CD4-positive, CD25-positive, alpha-beta regulatory T cell (primary cell): ENCODE measurements around the gene YTHDC2. TPM values are rescaled to one million over a fixed set of nuclear protein-coding genes. Genes with fewer than 3 reads are reported as not detected.

Source experiments
- ATAC-seq, 2 donors: fragments of 150-1000 bp; cut with Tn5 transposase; one replicate each; pipeline ENCODE4 v1.10.0; 2021; ENCODE audit warnings: low read depth in 2 of 2, moderate number of reproducible peaks in 2 of 2, moderate library complexity in 1 of 2
- DNase-seq, 3 donors: peaks; one replicate each; pipeline versions ENCODE4 v3.0.0 to v3.0.0-alpha.2; 2012 to 2022; ENCODE audit warnings: mixed read lengths in 1 of 3
- H3K27ac ChIP-seq: one replicate; pipeline ENCODE4 v1.7.0; 2013; ENCODE audit warnings: mild to moderate bottlenecking, low read length; ENCODE audit not compliant: insufficient read depth, poor library complexity, severe bottlenecking
- H3K27me3 ChIP-seq: one replicate; pipeline ENCODE4 v1.7.0; 2013; ENCODE audit warnings: low read length; ENCODE audit not compliant: control insufficient read depth, insufficient read depth
- H3K36me3 ChIP-seq: one replicate; pipeline ENCODE4 v1.7.0; 2013; ENCODE audit warnings: mild to moderate bottlenecking, low read length, moderate library complexity; ENCODE audit not compliant: control insufficient read depth, insufficient read depth
- H3K4me1 ChIP-seq: 2 replicates; pipeline ENCODE4 v1.7.0; 2013; ENCODE audit warnings: mild to moderate bottlenecking, low read length; ENCODE audit not compliant: insufficient read depth, control insufficient read depth, poor library complexity, severe bottlenecking
- H3K4me3 ChIP-seq: one replicate; pipeline ENCODE4 v1.7.0; 2013; ENCODE audit warnings: low read depth, mild to moderate bottlenecking, low read length, moderate library complexity
- H3K9me3 ChIP-seq, 2 experiments: 1 replicate in 1 of 2; 2 replicates in 1 of 2; pipeline ENCODE4 v1.7.0; 2013; ENCODE audit warnings: low read length in 2 of 2, mild to moderate bottlenecking in 1 of 2, moderate library complexity in 1 of 2; ENCODE audit not compliant: control insufficient read depth in 2 of 2
- H3K27ac Mint-ChIP-seq, 3 donors: one replicate each; pipeline ENCODE4 v1.8.0; 2020 to 2022; ENCODE audit warnings: mild to moderate bottlenecking in 3 of 3, mixed read lengths in 3 of 3, moderate library complexity in 2 of 3
- H3K27me3 Mint-ChIP-seq: one replicate; pipeline ENCODE4 v1.8.0; 2022; ENCODE audit warnings: mild to moderate bottlenecking, mixed read lengths
- H3K36me3 Mint-ChIP-seq: one replicate; pipeline ENCODE4 v1.8.0; 2020; ENCODE audit warnings: mixed read lengths
- H3K4me1 Mint-ChIP-seq, 4 donors: one replicate each; pipeline ENCODE4 v1.8.0; 2020 to 2022; ENCODE audit warnings: mixed read lengths in 4 of 4, mild to moderate bottlenecking in 1 of 4
- H3K4me3 Mint-ChIP-seq, 4 donors: one replicate each; pipeline ENCODE4 v1.8.0; 2020 to 2022; ENCODE audit warnings: mild to moderate bottlenecking in 4 of 4, mixed read lengths in 4 of 4, moderate library complexity in 3 of 4
- H3K9me3 Mint-ChIP-seq, 7 donors: one replicate each; pipeline ENCODE4 v1.8.0; 2020 to 2022; ENCODE audit warnings: mixed read lengths in 7 of 7, mild to moderate bottlenecking in 3 of 7, moderate library complexity in 2 of 7
- polyA plus RNA-seq, 4 donors: library from polyadenylated mRNA; unstranded; fragments of 300-500 nt; fragmentation: Illumina TruSeq; gene quantifications; one replicate each; pipeline ENCODE4 v1.2.3, GENCODE V29; 2021
- total RNA-seq: library from RNA; stranded (reverse); gene quantifications from one replicate; pipeline ENCODE4 v1.2.3, GENCODE V29; 2022

Gene YTHDC2
- total and polyA plus RNA-seq, 5 donors from 2014 or later = 5.7 to 56.1 (median 10.2) TPM

- peaks cover 60% of the 10 kb centered on the region for H3K27me3 ChIP-seq
These were observed 24.2 kb upstream of the YTHDC2 start for GRCh38 chr5:113489299-113489698.

GRCh38 chr5:113490317-113490716 is 23.2 kb upstream of the YTHDC2 start:
- H3K4me1 Mint-ChIP-seq = peaks cover 0 to 18% (median 7%) of the 10 kb centered on the region in 4 donors
- H3K36me3 ChIP-seq = peaks cover 4% of the 10 kb centered on the region
- no peak overlapping the region for H3K27ac ChIP-seq
- H3K9me3 ChIP-seq = peaks cover 21 to 24% of the 10 kb centered on the region in 2 experiments
- H3K27ac Mint-ChIP-seq = no peak overlapping the region
- H3K27me3 Mint-ChIP-seq = peaks cover 80% of the 10 kb centered on the region
- H3K27me3 ChIP-seq = peaks cover 54% of the 10 kb centered on the region
- no peak overlapping the region for H3K4me3 ChIP-seq
- no peak for DNase-seq
- H3K36me3 Mint-ChIP-seq = peaks cover 4% of the 10 kb centered on the region
- H3K9me3 Mint-ChIP-seq = peaks cover 2 to 27% (median 10%) of the 10 kb centered on the region in 7 donors
- H3K4me3 Mint-ChIP-seq = no peak overlapping the region
- peaks cover 22% of the 10 kb centered on the region for H3K4me1 ChIP-seq
- ATAC-seq = no peak

More at GRCh38 chr5:113489299-113489698, 24.2 kb upstream of the YTHDC2 start:
- peaks cover 0 to 18% (median 7%) of the 10 kb centered on the region in 4 donors for H3K4me1 Mint-ChIP-seq
- peaks cover 21 to 24% of the 10 kb centered on the region in 2 experiments for H3K9me3 ChIP-seq
- H3K4me1 ChIP-seq = peaks cover 22% of the 10 kb centered on the region
- peaks cover 83% of the 10 kb centered on the region for H3K27me3 Mint-ChIP-seq
- no peak overlapping the region for H3K4me3 ChIP-seq
- no peak overlapping the region for H3K27ac Mint-ChIP-seq
- DNase-seq = no peak
- ATAC-seq = no peak
- peaks cover 4% of the 10 kb centered on the region for H3K36me3 Mint-ChIP-seq
- H3K27ac ChIP-seq = no peak overlapping the region
- H3K4me3 Mint-ChIP-seq = peak overlapping the region in 3 of 4 donors; percentile 44 to 80 (median 51)
- H3K9me3 Mint-ChIP-seq = peaks cover 5 to 27% (median 10%) of the 10 kb centered on the region in 7 donors
- H3K36me3 ChIP-seq = peaks cover 4% of the 10 kb centered on the region

- no peak for DNase-seq
- Histone ChIP-seq H3K27ac (no peak overlapping the region), H3K27me3 (peaks cover 46% of the 10 kb centered on the region), H3K9me3 (peaks cover 21 to 24% of the 10 kb centered on the region in 2 experiments), H3K36me3 (peaks cover 4% of the 10 kb centered on the region), H3K4me3 (no peak overlapping the region), H3K4me1 (peaks cover 22% of the 10 kb centered on the region)
- no peak for ATAC-seq
- Mint-ChIP-seq H3K9me3 (peaks cover 2 to 27% (median 10%) of the 10 kb centered on the region in 7 donors), H3K4me1 (peaks cover 0 to 18% (median 7%) of the 10 kb centered on the region in 4 donors), H3K27me3 (peaks cover 79% of the 10 kb centered on the region), H3K27ac (no peak overlapping the region), H3K36me3 (peaks cover 4% of the 10 kb centered on the region), H3K4me3 (no peak overlapping the region)
These were observed 22.5 kb upstream of the YTHDC2 start for GRCh38 chr5:113491022-113491421.

GRCh38 chr5:113493446-113493845 is 20.0 kb upstream of the YTHDC2 start:
- H3K4me3 Mint-ChIP-seq = no peak overlapping the region
- no peak for ATAC-seq

GRCh38 chr5:113495422-113495841 is 18.1 kb upstream of the YTHDC2 start:
- Histone ChIP-seq H3K27ac (no peak overlapping the region), H3K9me3 (peaks cover 10 to 19% of the 10 kb centered on the region in 2 experiments), H3K4me3 (no peak overlapping the region), H3K27me3 (peaks cover 33% of the 10 kb centered on the region), H3K4me1 (no peaks in the 10 kb centered on the region), H3K36me3 (no peaks in the 10 kb centered on the region)
- H3K27ac Mint-ChIP-seq = no peak overlapping the region
- H3K4me1 Mint-ChIP-seq = no peaks in the 10 kb centered on the region
- ATAC-seq (no peak), DNase-seq (no peak)
- H3K27me3 Mint-ChIP-seq = peaks cover 69% of the 10 kb centered on the region
- no peak overlapping the region for H3K4me3 Mint-ChIP-seq
- H3K9me3 Mint-ChIP-seq = peaks cover 0 to 20% (median 6%) of the 10 kb centered on the region in 7 donors
- H3K36me3 Mint-ChIP-seq = no peaks in the 10 kb centered on the region

More at GRCh38 chr5:113493446-113493845, 20.0 kb upstream of the YTHDC2 start:
- Mint-ChIP-seq H3K36me3 (peaks cover 4% of the 10 kb centered on the region), H3K4me1 (peaks cover 0 to 6% (median 3%) of the 10 kb centered on the region in 4 donors), H3K27ac (no peak overlapping the region), H3K9me3 (peaks cover 2 to 27% (median 10%) of the 10 kb centered on the region in 7 donors), H3K27me3 (peaks cover 74% of the 10 kb centered on the region)
- H3K9me3 ChIP-seq = peaks cover 21 to 24% of the 10 kb centered on the region in 2 experiments
- peaks cover 4% of the 10 kb centered on the region for H3K36me3 ChIP-seq
- no peak overlapping the region for H3K27ac ChIP-seq
- DNase-seq = no peak
- H3K4me3 ChIP-seq = no peak overlapping the region
- H3K4me1 ChIP-seq = peaks cover 9% of the 10 kb centered on the region
- H3K27me3 ChIP-seq = peaks cover 45% of the 10 kb centered on the region

- Mint-ChIP-seq H3K27ac (no peak overlapping the region), H3K27me3 (peaks cover 60% of the 10 kb centered on the region), H3K4me1 (no peaks in the 10 kb centered on the region), H3K9me3 (peaks cover 0 to 7% (median 2%) of the 10 kb centered on the region in 7 donors), H3K4me3 (no peak overlapping the region), H3K36me3 (no peaks in the 10 kb centered on the region)
- no peak overlapping the region for H3K27ac ChIP-seq
- no peak for DNase-seq
- no peaks in the 10 kb centered on the region for H3K4me1 ChIP-seq
- no peak for ATAC-seq
- H3K27me3 ChIP-seq = peaks cover 31% of the 10 kb centered on the region
- no peak overlapping the region for H3K4me3 ChIP-seq
- no peaks in the 10 kb centered on the region for H3K36me3 ChIP-seq
- peaks cover 2 to 7% of the 10 kb centered on the region in 2 experiments for H3K9me3 ChIP-seq
These were observed 11.4 kb upstream of the YTHDC2 start for GRCh38 chr5:113502073-113502472.

GRCh38 chr5:113503146-113503545 is 10.3 kb upstream of the YTHDC2 start:
- no peaks in the 10 kb centered on the region for H3K4me1 ChIP-seq
- no peak for DNase-seq
- no peaks in the 10 kb centered on the region for H3K4me1 Mint-ChIP-seq
- peaks cover 66% of the 10 kb centered on the region for H3K27me3 Mint-ChIP-seq
- no peak overlapping the region for H3K4me3 ChIP-seq
- peaks cover 2 to 7% of the 10 kb centered on the region in 2 experiments for H3K9me3 ChIP-seq
- no peak overlapping the region for H3K4me3 Mint-ChIP-seq
- peaks cover 0 to 7% (median 2%) of the 10 kb centered on the region in 7 donors for H3K9me3 Mint-ChIP-seq
- H3K27ac ChIP-seq = no peak overlapping the region
- no peak overlapping the region for H3K27ac Mint-ChIP-seq
- no peak for ATAC-seq
- no peaks in the 10 kb centered on the region for H3K36me3 Mint-ChIP-seq
- peaks cover 34% of the 10 kb centered on the region for H3K27me3 ChIP-seq
- H3K36me3 ChIP-seq = no peaks in the 10 kb centered on the region

- H3K9me3 Mint-ChIP-seq = peaks cover 0 to 4% (median under 1%) of the 10 kb centered on the region in 7 donors
- H3K36me3 Mint-ChIP-seq = no peaks in the 10 kb centered on the region
- ATAC-seq = no peak
- Histone ChIP-seq H3K27ac (no peak overlapping the region), H3K36me3 (no peaks in the 10 kb centered on the region), H3K9me3 (peaks cover 2 to 3% of the 10 kb centered on the region in 2 experiments), H3K27me3 (peaks cover 36% of the 10 kb centered on the region), H3K4me3 (no peak overlapping the region), H3K4me1 (no peaks in the 10 kb centered on the region)
- H3K27ac Mint-ChIP-seq = no peak overlapping the region
- peaks cover 67% of the 10 kb centered on the region for H3K27me3 Mint-ChIP-seq
- no peaks in the 10 kb centered on the region for H3K4me1 Mint-ChIP-seq
- H3K4me3 Mint-ChIP-seq = no peak overlapping the region
- DNase-seq = no peak
These were observed 8.3 kb upstream of the YTHDC2 start for GRCh38 chr5:113505181-113505580.
